Vagina (tissue), 2 donors: ENCODE measurements around the gene DNMT3A. TPM values are rescaled to one million over a fixed set of nuclear protein-coding genes. Genes with fewer than 3 reads are reported as not detected.

Experiments
- DNase-seq, 2 donors: peaks; one replicate each; pipeline ENCODE4 v3.0.0-alpha.2; 2017; ENCODE audit errors: extremely low spot score in 2 of 2
- H3K27ac ChIP-seq: fragments of 200-600 bp; sonication (generic); one replicate; pipeline ENCODE4 v1.5.1; 2019
- H3K27me3 ChIP-seq: fragments of 200-600 bp; sonication (generic); one replicate; pipeline ENCODE4 v1.5.1; 2019
- H3K36me3 ChIP-seq, 2 donors: fragments of 200-600 bp; sonication (generic); one replicate each; pipeline ENCODE4 v1.5.1; 2017 to 2019
- H3K4me1 ChIP-seq: fragments of 200-600 bp; sonication (generic); one replicate; pipeline ENCODE4 v1.5.1; 2019
- H3K4me3 ChIP-seq, 2 donors: fragments of 200-600 bp; sonication (generic); 1 replicate in 1 of 2; 2 replicates in 1 of 2; pipeline ENCODE4 v1.5.1; 2016 to 2019
- H3K9me3 ChIP-seq: fragments of 200-600 bp; sonication (generic); one replicate; pipeline ENCODE4 v1.5.1; 2019
- POLR2A ChIP-seq, 2 donors: fragments of 450-650 bp; IDR thresholded peaks; one replicate each; pipeline ENCODE4 v1.6.1; 2017; ENCODE audit warnings: antibody characterized with exemption in 2 of 2, mild to moderate bottlenecking in 2 of 2, moderate library complexity in 2 of 2
- POLR2AphosphoS5 ChIP-seq, 2 donors: sonication (generic); formaldehyde crosslinking; IDR thresholded peaks; one replicate each; pipeline ENCODE4 v1.9.0; 2017; ENCODE audit warnings: antibody characterized with exemption in 2 of 2, mild to moderate bottlenecking in 2 of 2, low read depth in 1 of 2; ENCODE audit not compliant: insufficient read depth in 1 of 2
- intact Hi-C: fragments of 100-400 bp; cut with DNase I; formaldehyde crosslinking; loops from one replicate; pipeline ENCODE4 v1.15.1; 2023
- total RNA-seq: library from RNA; depleted of rRNA; stranded (reverse); fragments of >200 nt; gene quantifications from one replicate; pipeline ENCODE4 v1.2.3, GENCODE V29; 2016
- TF ChIP-seq, protein P1 (sequence below), 3 experiments: fragments of 450-650 bp in 2 of 3; fragments of 200-600 bp in 1 of 3; sonication (generic) in 1 of 3; IDR thresholded peaks; one replicate each; pipeline ENCODE4 v1.5.1; 2017 to 2019; ENCODE audit warnings: antibody characterized with exemption in 3 of 3, mild to moderate bottlenecking in 2 of 3, moderate library complexity in 2 of 3

Gene DNMT3A
- total RNA-seq, 1 donor from 2014 or later = 28.0 TPM

DNA sequence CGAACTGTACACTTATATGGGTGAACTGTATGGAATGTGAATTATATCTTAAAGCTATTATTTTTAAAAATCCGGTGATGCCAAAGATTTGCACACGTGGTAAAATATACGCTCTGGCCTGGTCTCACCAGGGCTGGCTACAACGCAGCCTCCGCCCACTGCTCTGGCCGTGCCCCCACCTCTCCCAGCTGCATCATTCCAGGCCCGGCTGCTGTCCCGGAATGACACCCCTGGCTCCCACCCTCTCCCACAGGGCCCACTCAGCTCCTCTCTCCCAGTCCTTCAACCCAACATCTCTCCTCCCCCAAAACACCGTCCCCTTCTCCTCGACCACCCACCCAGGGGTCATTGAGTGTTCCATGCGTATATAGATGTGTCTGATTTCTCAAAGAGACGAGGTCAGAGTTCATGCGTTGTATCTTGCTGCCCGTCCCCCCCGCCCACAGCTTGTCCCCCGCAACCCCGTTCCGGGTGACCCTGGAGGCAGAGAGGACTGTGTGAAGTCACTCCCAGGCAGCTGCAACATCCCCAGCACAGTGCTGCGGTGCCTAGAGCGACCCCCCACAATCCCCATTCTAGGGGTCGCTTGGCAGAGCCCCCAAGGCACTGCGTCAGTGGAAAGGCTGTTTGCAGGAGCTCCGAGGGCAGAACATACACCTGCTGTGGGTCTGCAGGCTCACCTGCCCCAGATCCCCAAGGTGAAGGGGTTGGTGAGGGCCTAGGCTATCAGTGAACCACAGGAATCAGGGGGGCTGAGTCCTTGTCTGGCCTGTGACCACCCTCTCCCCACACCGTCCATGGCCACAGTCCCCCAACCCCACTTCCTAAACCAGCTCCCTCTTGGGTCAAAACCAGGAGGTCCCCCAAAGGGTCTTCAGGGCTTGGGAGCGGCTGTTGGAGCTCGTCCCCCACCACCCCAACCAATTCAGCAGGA lies 13.3 kb downstream of the DNMT3A start:
- no peak for TF ChIP-seq POLR2A (IDR thresholded peaks at IDR 0.05)
- TF ChIP-seq, protein P1, sequence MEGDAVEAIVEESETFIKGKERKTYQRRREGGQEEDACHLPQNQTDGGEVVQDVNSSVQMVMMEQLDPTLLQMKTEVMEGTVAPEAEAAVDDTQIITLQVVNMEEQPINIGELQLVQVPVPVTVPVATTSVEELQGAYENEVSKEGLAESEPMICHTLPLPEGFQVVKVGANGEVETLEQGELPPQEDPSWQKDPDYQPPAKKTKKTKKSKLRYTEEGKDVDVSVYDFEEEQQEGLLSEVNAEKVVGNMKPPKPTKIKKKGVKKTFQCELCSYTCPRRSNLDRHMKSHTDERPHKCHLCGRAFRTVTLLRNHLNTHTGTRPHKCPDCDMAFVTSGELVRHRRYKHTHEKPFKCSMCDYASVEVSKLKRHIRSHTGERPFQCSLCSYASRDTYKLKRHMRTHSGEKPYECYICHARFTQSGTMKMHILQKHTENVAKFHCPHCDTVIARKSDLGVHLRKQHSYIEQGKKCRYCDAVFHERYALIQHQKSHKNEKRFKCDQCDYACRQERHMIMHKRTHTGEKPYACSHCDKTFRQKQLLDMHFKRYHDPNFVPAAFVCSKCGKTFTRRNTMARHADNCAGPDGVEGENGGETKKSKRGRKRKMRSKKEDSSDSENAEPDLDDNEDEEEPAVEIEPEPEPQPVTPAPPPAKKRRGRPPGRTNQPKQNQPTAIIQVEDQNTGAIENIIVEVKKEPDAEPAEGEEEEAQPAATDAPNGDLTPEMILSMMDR (IDR thresholded peaks at IDR 0.05) = no peak
- TF ChIP-seq POLR2AphosphoS5 (IDR thresholded peaks at IDR 0.05; ENCODE audit: insufficient read depth in 1 of 2, low read depth in 1 of 2) = no peak
- peaks cover 45% of the 10 kb centered on the region for H3K4me1 ChIP-seq
- no peak overlapping the region for H3K27ac ChIP-seq

DNA sequence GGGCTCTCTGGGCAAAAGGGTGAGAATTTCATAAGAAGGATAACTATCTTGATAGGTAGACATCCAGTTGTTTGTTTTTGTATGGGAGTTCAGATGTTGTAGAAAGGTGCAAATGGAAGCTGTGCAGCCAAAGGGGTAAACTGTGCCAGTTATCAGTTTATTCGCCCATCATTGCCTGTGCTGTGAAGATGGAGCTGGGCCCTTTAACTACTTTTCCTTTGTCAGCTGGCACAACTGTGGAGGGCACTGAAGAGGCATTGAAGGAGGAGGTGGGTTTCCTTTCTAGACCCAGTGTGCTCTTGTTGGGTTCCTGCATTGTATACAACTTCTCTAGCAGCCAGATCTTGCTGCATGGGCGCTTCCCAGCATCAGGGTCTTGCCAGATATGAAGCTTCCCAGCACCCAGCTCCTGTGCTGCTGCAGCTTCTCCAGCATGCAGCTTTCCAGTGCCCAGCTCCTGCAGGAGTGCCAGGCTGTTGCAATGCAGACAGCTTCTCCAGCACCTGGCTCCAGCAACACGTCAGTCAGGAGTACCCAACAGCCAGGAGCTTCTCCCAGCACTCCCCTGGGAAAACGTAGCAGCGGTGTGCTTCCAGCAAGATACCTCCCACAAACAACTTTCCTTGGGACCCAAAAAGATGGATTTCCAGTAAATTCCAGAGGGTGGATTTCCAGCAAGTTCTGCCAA lies 15.3 kb downstream of the DNMT3A start:
- Histone ChIP-seq H3K4me3 (no peak overlapping the region), H3K27me3 (no peaks in the 10 kb centered on the region), H3K4me1 (peaks cover 34% of the 10 kb centered on the region), H3K36me3 (no peaks in the 10 kb centered on the region), H3K9me3 (no peaks in the 10 kb centered on the region), H3K27ac (no peak overlapping the region)
- TF ChIP-seq POLR2A (IDR thresholded peaks at IDR 0.05) (no peak), POLR2AphosphoS5 (IDR thresholded peaks at IDR 0.05; ENCODE audit: insufficient read depth in 1 of 2, low read depth in 1 of 2) (no peak)
- TF ChIP-seq, protein P1 (IDR thresholded peaks at IDR 0.05) = no peak
- intact Hi-C loops = no loop called here
- no peak for DNase-seq

More for the DNA sequence above, 13.3 kb downstream of the DNMT3A start:
- no peak overlapping the region for H3K4me3 ChIP-seq
- no peaks in the 10 kb centered on the region for H3K36me3 ChIP-seq
- H3K27me3 ChIP-seq = no peaks in the 10 kb centered on the region
- H3K9me3 ChIP-seq = no peaks in the 10 kb centered on the region
- intact Hi-C loops = no loop called here
- no peak for DNase-seq

DNA sequence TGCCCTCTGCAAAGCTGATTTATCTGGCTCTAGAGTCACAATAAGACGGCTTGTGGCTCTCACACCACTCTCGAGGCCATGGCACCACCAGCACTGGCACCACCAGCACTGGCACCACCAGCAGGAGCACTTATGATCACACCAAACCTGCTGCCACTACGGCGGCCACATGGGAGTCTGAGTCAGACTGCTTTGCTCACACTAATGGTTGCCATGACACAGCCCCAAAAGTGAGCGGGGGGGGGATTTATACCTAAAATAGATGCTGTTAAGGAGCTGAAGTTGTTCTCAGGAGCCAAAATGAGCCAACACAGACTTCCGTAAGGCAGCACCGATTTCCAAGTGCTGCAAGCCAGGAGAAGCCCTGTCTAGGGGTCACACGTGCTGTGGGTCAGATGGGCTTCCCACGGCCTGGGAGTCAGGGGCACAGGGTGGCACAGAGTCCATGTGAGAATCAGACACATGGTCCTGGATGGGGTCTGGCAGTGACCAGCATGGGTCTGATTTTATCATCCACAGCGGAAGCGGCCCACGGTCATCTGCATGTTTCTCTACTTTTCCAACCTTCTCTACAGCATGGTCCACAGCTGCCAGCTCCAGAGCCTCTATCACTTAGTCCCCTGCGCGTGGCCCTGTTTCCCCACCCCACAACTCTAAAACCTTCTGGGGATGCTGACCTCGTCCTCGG lies 16.7 kb downstream of the DNMT3A start:
- no peak for DNase-seq
- Histone ChIP-seq H3K9me3 (no peaks in the 10 kb centered on the region), H3K4me3 (no peak overlapping the region), H3K27ac (no peak overlapping the region), H3K27me3 (no peaks in the 10 kb centered on the region), H3K36me3 (no peaks in the 10 kb centered on the region), H3K4me1 (peaks cover 27% of the 10 kb centered on the region)
- intact Hi-C loops = no loop called here
- TF ChIP-seq POLR2AphosphoS5 (IDR thresholded peaks at IDR 0.05; ENCODE audit: insufficient read depth in 1 of 2, low read depth in 1 of 2) (no peak), POLR2A (IDR thresholded peaks at IDR 0.05) (no peak)
- TF ChIP-seq, protein P1 (IDR thresholded peaks at IDR 0.05) = no peak

DNA sequence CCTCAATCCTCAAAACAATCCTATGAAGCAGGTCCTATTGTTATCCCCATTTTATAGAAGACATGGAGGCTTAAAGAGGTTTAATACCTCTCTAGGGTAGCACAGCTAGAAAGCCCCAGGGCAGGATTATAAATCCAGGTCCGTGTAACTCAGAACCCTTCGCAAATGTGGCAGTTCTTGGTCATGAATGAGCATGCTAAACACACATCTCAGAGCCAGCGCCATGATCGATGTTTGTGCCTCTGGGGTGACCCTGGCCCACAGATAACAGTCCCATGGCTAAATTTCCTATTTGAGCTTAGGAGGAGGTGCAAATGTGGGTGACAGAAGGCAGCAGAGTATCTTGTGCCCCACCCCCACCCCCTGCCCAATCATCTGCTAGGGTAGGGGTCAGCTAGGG lies 17.5 kb downstream of the DNMT3A start:
- Histone ChIP-seq H3K4me3 (no peak overlapping the region), H3K27ac (no peak overlapping the region), H3K27me3 (no peaks in the 10 kb centered on the region), H3K4me1 (peaks cover 26% of the 10 kb centered on the region), H3K36me3 (no peaks in the 10 kb centered on the region), H3K9me3 (no peaks in the 10 kb centered on the region)
- no peak for DNase-seq
- intact Hi-C loops = no loop called here
- TF ChIP-seq POLR2A (IDR thresholded peaks at IDR 0.05) (no peak), POLR2AphosphoS5 (IDR thresholded peaks at IDR 0.05; ENCODE audit: insufficient read depth in 1 of 2, low read depth in 1 of 2) (no peak)
- TF ChIP-seq, protein P1 (IDR thresholded peaks at IDR 0.05) = no peak
